Measurements from ENCODE around the gene LPIN1.
"Not testable (repeated sequence)": the region's sequence is repeated elsewhere in the genome, so short reads cannot be mapped to it uniquely, and the experiment has no call there.

Gene LPIN1

GRCh38 chr2:11718606-11719005 lies 27.8 kb upstream of the LPIN1 start:
- Histone ChIP-seq H3K9me3 (ENCODE audit: insufficient read depth, low read depth, low read length) (no peaks in the 10 kb centered on the region), H3K9ac (ENCODE audit: low read depth, low read length) (no peak overlapping the region), H3K4me3 (ENCODE audit: low read length) (no peak overlapping the region), H3K27me3 (ENCODE audit: insufficient read depth, low read length) (no peaks in the 10 kb centered on the region), H3K4me1 (ENCODE audit: insufficient read depth, low read length) (no peaks in the 10 kb centered on the region), H3K36me3 (ENCODE audit: insufficient read depth, low read depth, low read length) (no peaks in the 10 kb centered on the region), H3K27ac (ENCODE audit: low read length) (no peak overlapping the region)

DNA sequence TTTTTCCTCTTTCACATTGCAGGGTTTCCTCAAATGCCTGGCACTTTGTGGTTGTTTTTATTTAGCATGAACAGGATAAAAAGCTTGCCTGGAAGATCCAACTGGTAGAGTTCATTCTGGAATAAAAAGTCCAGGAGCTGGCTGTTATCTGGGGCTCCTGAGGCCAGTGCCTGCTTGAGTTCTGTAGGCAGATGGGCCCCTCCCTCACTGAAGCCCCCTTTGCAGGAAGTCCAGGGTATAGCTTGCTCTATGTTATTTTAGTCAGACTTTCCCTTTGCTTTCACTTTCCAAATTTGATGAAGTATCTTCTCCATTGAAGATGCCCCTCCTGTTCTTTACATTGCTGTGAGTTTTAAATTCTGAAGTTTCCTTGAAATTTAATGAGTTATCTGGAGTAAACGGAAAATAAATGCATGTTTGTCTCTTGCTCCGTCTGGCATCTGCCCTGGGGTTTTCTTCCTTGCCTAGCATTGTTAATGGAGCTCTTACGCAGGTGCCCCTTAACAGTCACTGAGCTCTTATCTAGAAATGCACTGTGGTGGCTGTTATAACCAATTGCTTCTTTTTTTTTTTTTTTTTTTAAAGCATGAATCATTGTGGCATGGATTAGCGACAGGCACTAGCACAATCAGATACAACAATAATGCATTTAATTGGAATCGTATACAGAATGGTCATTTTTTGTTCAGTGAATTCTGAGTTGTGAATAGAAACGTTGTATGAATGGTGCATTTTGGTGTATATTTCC lies 27.0 kb upstream of the LPIN1 start:
- no peak overlapping the region for H3K4me3 ChIP-seq (ENCODE audit: low read length)
- H3K9ac ChIP-seq (ENCODE audit: low read depth, low read length), result no peak overlapping the region
- H3K4me1 ChIP-seq (ENCODE audit: insufficient read depth, low read length), result no peaks in the 10 kb centered on the region
- no peaks in the 10 kb centered on the region for H3K27me3 ChIP-seq (ENCODE audit: insufficient read depth, low read length)
- H3K36me3 ChIP-seq (ENCODE audit: insufficient read depth, low read depth, low read length), result no peaks in the 10 kb centered on the region
- no peaks in the 10 kb centered on the region for H3K9me3 ChIP-seq (ENCODE audit: insufficient read depth, low read depth, low read length)
- H3K27ac ChIP-seq (ENCODE audit: low read length), result no peak overlapping the region

DNA sequence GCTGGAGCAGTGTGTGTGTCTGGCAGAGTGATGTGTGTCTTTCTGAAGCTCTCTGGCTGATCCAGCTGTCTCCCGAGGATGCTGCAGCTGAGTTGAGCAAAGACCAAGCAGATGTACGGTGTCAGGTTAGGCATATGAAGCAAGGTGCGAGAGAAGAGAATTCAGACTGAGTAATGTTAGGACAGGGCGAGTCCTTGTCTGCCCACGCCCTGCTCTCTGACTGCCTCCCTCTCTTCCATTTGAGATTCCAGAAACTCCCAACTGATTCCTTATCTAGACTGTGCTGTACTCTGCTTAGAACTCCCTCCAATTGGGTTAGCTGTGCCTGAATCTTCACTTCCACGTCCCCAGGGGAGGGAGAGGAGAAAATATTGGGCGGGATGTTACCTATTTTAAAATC lies 25.7 kb upstream of the LPIN1 start:
- Histone ChIP-seq H3K4me1 (ENCODE audit: insufficient read depth, low read length) (no peaks in the 10 kb centered on the region), H3K9me3 (ENCODE audit: insufficient read depth, low read depth, low read length) (no peaks in the 10 kb centered on the region), H3K27me3 (ENCODE audit: insufficient read depth, low read length) (no peaks in the 10 kb centered on the region), H3K4me3 (ENCODE audit: low read length) (no peak overlapping the region), H3K27ac (ENCODE audit: low read length) (no peak overlapping the region), H3K9ac (ENCODE audit: low read depth, low read length) (no peak overlapping the region), H3K36me3 (ENCODE audit: insufficient read depth, low read depth, low read length) (no peaks in the 10 kb centered on the region)

GRCh38 chr2:11722292-11723060 lies 24.0 kb upstream of the LPIN1 start:
- H3K9me3 ChIP-seq (ENCODE audit: insufficient read depth, low read depth, low read length), result no peaks in the 10 kb centered on the region
- H3K4me1 ChIP-seq (ENCODE audit: insufficient read depth, low read length), result no peaks in the 10 kb centered on the region
- H3K9ac ChIP-seq (ENCODE audit: low read depth, low read length), result no peak overlapping the region
- no peak overlapping the region for H3K4me3 ChIP-seq (ENCODE audit: low read length)
- no peak overlapping the region for H3K27ac ChIP-seq (ENCODE audit: low read length)
- no peaks in the 10 kb centered on the region for H3K36me3 ChIP-seq (ENCODE audit: insufficient read depth, low read depth, low read length)
- no peaks in the 10 kb centered on the region for H3K27me3 ChIP-seq (ENCODE audit: insufficient read depth, low read length)

GRCh38 chr2:11723061-11723371 lies 23.4 kb upstream of the LPIN1 start:
- Histone ChIP-seq H3K27me3 (ENCODE audit: insufficient read depth, low read length) (no peaks in the 10 kb centered on the region), H3K4me1 (ENCODE audit: insufficient read depth, low read length) (no peaks in the 10 kb centered on the region), H3K4me3 (ENCODE audit: low read length) (no peak overlapping the region), H3K27ac (ENCODE audit: low read length) (no peak overlapping the region), H3K9me3 (ENCODE audit: insufficient read depth, low read depth, low read length) (no peaks in the 10 kb centered on the region), H3K36me3 (ENCODE audit: insufficient read depth, low read depth, low read length) (no peaks in the 10 kb centered on the region), H3K9ac (ENCODE audit: low read depth, low read length) (no peak overlapping the region)

- no peak overlapping the region for H3K4me3 ChIP-seq (ENCODE audit: low read length)
- no peak overlapping the region for H3K9ac ChIP-seq (ENCODE audit: low read depth, low read length)
- no peaks in the 10 kb centered on the region for H3K36me3 ChIP-seq (ENCODE audit: insufficient read depth, low read depth, low read length)
- H3K9me3 ChIP-seq (ENCODE audit: insufficient read depth, low read depth, low read length), result no peaks in the 10 kb centered on the region
- H3K27ac ChIP-seq (ENCODE audit: low read length), result no peak overlapping the region
- no peaks in the 10 kb centered on the region for H3K4me1 ChIP-seq (ENCODE audit: insufficient read depth, low read length)
- H3K27me3 ChIP-seq (ENCODE audit: insufficient read depth, low read length), result no peaks in the 10 kb centered on the region
Observed at GRCh38 chr2:11724151-11724550, 22.3 kb upstream of the LPIN1 start.

- Histone ChIP-seq H3K27ac (ENCODE audit: low read length) (no peak overlapping the region), H3K9ac (ENCODE audit: low read depth, low read length) (no peak overlapping the region), H3K4me1 (ENCODE audit: insufficient read depth, low read length) (no peaks in the 10 kb centered on the region), H3K9me3 (ENCODE audit: insufficient read depth, low read depth, low read length) (no peaks in the 10 kb centered on the region), H3K4me3 (ENCODE audit: low read length) (no peak overlapping the region), H3K36me3 (ENCODE audit: insufficient read depth, low read depth, low read length) (no peaks in the 10 kb centered on the region), H3K27me3 (ENCODE audit: insufficient read depth, low read length) (no peaks in the 10 kb centered on the region)
Observed at GRCh38 chr2:11726384-11726783, 20.0 kb upstream of the LPIN1 start.

- H3K27me3 ChIP-seq (ENCODE audit: insufficient read depth, low read length), result no peaks in the 10 kb centered on the region
- H3K27ac ChIP-seq (ENCODE audit: low read length), result no peak overlapping the region
- H3K9ac ChIP-seq (ENCODE audit: low read depth, low read length), result no peak overlapping the region
- no peak overlapping the region for H3K4me3 ChIP-seq (ENCODE audit: low read length)
- H3K4me1 ChIP-seq (ENCODE audit: insufficient read depth, low read length), result peaks cover 6% of the 10 kb centered on the region
- no peaks in the 10 kb centered on the region for H3K9me3 ChIP-seq (ENCODE audit: insufficient read depth, low read depth, low read length)
- no peaks in the 10 kb centered on the region for H3K36me3 ChIP-seq (ENCODE audit: insufficient read depth, low read depth, low read length)
Observed at GRCh38 chr2:11729362-11730212, 16.8 kb upstream of the LPIN1 start.

DNA sequence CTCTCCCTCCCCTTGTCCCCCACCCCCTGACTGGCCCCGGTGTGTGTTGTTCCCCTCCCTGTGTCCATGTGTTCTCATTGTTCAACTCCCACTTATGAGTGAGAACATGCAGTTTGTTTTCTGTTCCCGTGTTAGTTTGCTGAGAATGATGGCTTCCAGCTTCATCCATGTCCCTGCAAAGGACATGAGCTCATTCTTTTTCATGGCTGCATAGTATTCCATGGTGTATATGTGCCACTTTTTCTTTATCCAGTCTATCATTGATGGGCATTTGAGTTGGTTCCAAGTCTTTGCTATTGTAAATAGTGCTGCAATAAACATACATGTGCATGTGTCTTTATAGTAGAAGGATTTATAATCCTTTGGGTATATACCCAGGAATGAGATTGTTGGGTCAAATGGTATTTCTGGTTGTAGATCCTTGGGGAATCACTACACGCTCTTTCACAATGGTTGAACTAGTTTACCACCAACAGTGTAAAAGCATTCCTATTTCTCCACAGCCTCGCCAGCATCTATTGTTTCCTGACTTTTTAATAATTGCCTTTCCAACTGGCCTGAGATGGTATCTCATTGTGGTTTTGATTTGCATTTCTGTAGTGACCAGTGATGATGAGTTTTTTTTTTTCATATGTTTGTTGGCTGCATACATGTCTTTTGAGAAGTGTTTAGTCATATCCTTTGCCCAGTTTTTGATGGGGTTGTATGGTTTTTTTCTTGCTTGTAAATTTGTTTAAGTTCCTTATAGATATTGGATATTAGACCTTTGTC lies 15.0 kb upstream of the LPIN1 start:
- not testable (repeated sequence) for H3K27me3 ChIP-seq (ENCODE audit: insufficient read depth, low read length); H3K4me1 ChIP-seq (ENCODE audit: insufficient read depth, low read length); H3K36me3 ChIP-seq (ENCODE audit: insufficient read depth, low read depth, low read length); H3K9ac ChIP-seq (ENCODE audit: low read depth, low read length); H3K4me3 ChIP-seq (ENCODE audit: low read length); H3K27ac ChIP-seq (ENCODE audit: low read length); H3K9me3 ChIP-seq (ENCODE audit: insufficient read depth, low read depth, low read length)

GRCh38 chr2:11732587-11732986 lies 13.8 kb upstream of the LPIN1 start:
- Histone ChIP-seq H3K36me3 (ENCODE audit: insufficient read depth, low read depth, low read length) (no peaks in the 10 kb centered on the region), H3K9ac (ENCODE audit: low read depth, low read length) (no peak overlapping the region), H3K9me3 (ENCODE audit: insufficient read depth, low read depth, low read length) (no peaks in the 10 kb centered on the region), H3K27me3 (ENCODE audit: insufficient read depth, low read length) (no peaks in the 10 kb centered on the region), H3K4me3 (ENCODE audit: low read length) (no peak overlapping the region), H3K27ac (ENCODE audit: low read length) (no peak overlapping the region), H3K4me1 (ENCODE audit: insufficient read depth, low read length) (peaks cover 8% of the 10 kb centered on the region)

DNA sequence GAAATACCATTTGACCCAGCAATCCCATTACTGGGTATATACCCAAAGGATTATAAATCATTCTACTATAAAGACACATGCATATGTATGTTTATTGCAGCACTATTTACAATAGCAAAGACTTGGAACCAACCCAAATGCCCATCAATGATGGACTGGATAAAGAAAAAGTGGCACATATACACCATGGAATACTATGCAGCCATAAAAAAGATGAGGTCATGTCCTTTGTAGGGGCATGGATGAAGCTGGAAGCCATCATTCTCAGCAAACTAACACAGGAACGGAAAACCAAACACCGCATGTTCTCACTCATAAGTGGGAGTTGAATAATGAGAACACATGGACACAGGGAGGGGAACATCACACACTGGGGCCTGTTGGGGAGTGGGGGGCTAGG lies 8.6 kb upstream of the LPIN1 start:
- H3K36me3 ChIP-seq (ENCODE audit: insufficient read depth, low read depth, low read length); H3K27ac ChIP-seq (ENCODE audit: low read length); H3K9ac ChIP-seq (ENCODE audit: low read depth, low read length); H3K4me1 ChIP-seq (ENCODE audit: insufficient read depth, low read length); H3K9me3 ChIP-seq (ENCODE audit: insufficient read depth, low read depth, low read length); H3K27me3 ChIP-seq (ENCODE audit: insufficient read depth, low read length); H3K4me3 ChIP-seq (ENCODE audit: low read length): not testable (repeated sequence)
